GM13977 (cell line): ENCODE data around the gene ELOB.

Experiments used
- DNase-seq: peaks from one replicate; pipeline ENCODE4 v3.0.0; 2012; ENCODE audit warnings: low spot score
- CTCF ChIP-seq: IDR thresholded peaks from 2 replicates; pipeline ENCODE4 v1.5.1; 2012; ENCODE audit warnings: mild to moderate bottlenecking, control low read depth; ENCODE audit not compliant: insufficient read depth; ENCODE audit errors: extremely low read depth, missing control alignments
- in situ Hi-C: fragments of 300-500 bp; cut with MboI; formaldehyde crosslinking; loops from one replicate; pipeline ENCODE4 v1.12.0; 2022; ENCODE audit warnings: low sequenced_read_pairs, low pct_unique_long_range_greater_than_20kb, mixed read lengths, inconsistent platforms; ENCODE audit not compliant: unreplicated experiment

ELOB gene

DNA sequence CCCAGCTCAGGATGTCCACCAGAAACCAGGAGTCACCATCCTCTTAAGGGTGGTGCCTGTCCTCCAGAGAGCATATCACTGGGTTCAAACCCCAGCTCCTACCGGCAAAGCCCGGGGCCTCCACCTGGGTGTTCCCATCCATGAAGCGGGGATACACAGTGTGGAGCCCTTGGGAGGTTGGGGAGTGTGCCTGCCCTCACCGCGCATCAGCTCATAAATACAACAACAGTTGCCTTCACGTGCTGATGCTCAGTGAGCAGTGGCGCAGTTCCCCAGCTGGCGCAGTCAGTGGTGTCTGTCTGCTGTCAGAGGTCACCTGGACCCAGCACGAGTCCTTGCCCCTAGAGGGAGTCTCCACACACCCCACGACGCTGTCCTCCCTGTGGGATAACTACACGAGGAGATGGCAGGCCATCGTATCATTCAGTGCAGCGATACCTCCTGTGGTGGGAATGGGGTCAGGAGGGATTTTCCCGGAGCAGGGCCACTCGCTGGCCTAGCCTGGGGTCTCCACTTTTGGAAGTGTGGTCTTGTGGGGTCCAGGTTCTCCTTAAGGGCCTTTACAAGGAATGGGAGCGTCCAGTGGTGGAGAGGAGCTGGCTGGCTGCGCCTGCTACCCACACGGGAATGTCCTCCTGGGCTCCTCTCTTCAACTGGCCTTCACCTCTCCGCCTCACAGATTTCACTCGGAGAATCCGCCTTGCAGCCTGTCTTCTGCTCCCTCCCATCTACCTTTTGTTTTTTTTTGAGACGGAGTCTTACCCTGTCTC, 2.3 kb upstream of the ELOB start:
- TF ChIP-seq CTCF: no peak
- DNase-seq: no peak

GRCh38 chr16:2778630-2778958, 1.5 kb upstream of the ELOB start:
- DNase-seq: no peak
- no peak for TF ChIP-seq CTCF
- in situ Hi-C loops: no loop called here

More for the DNA sequence above, 2.3 kb upstream of the ELOB start:
- in situ Hi-C loops: no loop called here

- TF ChIP-seq CTCF: no peak
- DNase-seq: peak; percentile 53
- in situ Hi-C loops: no loop called here
Measured at GRCh38 chr16:2777903-2778629, 986 bp upstream of the ELOB start.

DNA sequence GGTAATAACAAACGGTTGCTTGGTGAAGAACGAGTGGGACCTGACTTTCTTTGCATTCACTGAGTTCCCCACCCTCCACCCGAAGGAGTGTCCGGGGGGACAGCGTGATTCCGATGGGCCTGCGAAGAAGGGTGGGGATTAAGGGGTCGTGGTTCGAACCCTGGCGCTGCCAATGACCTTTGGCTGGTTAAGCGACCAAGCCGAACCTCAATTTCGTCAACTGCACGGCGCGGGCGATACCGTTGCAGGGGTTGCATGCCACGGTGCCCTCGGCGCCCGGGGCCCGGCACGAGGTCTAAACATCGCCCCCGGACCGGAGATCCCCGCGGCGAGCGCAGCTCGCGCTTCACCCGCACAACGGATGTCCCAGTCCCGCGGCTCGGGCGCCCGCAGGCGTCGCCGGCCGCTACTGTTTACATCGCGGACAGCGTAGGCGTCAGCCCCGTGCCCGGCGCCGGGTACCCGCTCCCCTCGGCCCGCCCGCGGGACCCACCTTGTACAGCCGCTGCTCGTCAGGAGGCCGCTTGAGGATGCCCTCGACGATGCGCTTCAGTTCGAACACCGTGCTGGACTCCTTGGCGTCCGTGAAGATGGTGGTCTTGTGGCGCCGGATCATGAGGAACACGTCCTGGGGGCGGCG, 460 bp downstream of the ELOB start:
- peak; percentile 65 for DNase-seq
- in situ Hi-C loops: no loop called here
- TF ChIP-seq CTCF: no peak

DNA sequence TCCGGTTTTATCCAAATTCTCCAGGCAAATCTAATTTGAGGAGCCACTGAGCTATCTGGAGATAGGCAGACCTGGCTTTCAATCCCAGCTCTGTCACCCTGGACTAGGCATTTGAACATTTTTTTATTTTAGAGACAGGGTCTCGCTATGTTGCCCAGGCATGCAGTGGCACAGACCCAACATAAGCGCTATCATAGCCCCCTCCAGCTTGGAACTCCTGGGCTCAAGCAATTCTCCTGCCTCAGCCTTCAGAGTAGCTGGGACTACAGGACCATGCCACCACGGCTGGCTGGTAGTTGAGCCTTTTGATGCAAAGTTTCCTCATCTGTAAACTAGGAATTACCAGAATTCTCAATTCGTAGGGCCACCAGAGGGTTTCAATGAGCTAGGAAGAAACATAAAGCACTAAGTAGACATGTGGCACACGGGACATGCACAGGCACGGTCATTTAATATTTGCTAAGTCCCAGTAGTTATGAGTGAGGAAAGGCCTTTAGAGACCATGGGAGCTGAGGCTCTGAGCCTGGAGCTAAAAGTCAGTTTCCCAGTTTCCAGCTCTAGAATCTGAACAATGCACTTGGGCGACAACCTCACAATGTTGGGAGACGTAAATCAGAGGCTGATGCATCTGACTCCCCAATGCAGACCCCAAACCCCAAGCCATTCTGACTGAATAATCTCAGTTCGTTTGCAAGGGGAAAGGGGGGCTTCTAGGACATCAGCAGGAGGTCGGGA, 1.1 kb downstream of the ELOB start:
- in situ Hi-C loops: no loop called here
- DNase-seq: no peak
- TF ChIP-seq CTCF: no peak

DNA sequence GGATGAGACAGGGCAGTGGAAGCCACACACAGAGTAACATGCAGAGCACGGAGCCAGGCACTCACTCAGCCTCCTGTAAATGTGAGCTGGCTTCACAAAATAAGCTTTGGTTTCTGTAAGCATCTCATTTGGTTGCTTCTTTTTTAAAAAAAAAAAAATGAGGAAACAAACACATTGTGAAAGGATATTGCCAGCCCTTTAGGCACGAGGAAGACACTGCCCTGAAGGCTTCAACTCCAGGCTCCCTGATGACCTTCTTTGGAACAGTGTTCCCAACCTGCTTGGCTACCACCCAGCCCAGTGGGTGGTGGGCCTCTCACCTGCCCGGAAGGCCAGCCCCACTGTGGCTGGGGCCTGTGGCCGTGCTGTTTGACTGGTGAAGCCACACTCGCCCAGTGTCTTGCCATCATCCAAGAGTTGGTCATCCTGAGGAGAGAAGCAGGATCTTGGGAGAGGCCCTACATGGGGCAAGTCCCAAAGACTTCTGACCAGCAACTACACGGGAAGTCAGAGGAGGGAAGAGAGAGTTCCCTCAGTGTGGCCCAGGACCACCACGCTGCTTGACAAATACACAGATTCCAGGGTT, 1.9 kb downstream of the ELOB start:
- no peak for DNase-seq
- no peak for TF ChIP-seq CTCF
- in situ Hi-C loops: no loop called here
